ENCODE results near the gene MECR.

The MECR gene

DNA sequence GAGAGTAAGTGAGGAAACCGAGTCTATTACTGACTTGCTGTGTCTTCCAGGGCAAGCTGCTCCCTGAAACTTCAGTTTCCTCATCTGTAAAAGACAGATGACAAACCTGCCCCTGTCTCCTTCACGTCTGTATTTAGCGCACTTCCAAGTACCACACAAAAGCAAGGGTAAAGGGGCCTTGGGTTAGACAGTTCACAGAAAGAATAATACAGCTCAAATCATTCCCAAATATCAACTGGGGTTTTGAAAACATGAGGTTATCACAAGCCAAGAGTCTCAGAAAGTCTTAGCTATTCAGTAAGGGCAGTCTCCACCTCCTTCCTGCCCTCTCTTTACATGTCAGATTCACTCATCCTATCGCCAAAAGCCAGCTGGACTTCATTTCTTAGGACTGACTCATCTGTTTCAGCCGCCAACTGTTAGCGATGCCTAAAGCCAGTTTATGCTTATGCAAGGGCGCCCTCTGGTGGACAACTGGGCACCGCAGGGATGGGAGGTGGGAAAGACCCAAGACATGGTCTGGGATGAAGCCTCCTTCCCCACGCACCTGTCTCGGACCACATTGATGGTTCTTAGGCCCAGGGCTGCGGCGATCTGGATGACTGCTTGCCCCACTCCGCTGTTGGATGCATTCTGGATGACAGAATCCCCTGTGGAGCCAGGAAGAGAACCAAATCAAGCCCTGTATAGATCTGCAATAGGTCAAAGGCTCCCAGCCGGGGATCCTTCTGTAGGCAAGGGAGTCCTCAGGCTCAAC, 28.0 kb downstream of the MECR start:
- H3K36me3 ChIP-seq (ENCODE audit: control insufficient read depth, insufficient read depth, low read length), result peaks cover 22% of the 10 kb centered on the region
- no peaks in the 10 kb centered on the region for H3K9me3 ChIP-seq (ENCODE audit: control insufficient read depth, low read length)
- H3K4me1 ChIP-seq (ENCODE audit: control insufficient read depth, insufficient read depth, low read length), result no peaks in the 10 kb centered on the region
- no peak overlapping the region for H3K27ac ChIP-seq (ENCODE audit: insufficient read depth, low read depth, low read length, poor library complexity, severe bottlenecking)
- no peak overlapping the region for H3K4me3 ChIP-seq (ENCODE audit: insufficient read depth, low read depth, low read length)
- 42% methylated on average over 14 of the region's 14 CpGs for WGBS, 2 experiments
- H3K27me3 ChIP-seq (ENCODE audit: control insufficient read depth, insufficient read depth, low read length, poor library complexity, severe bottlenecking), result no peaks in the 10 kb centered on the region

DNA sequence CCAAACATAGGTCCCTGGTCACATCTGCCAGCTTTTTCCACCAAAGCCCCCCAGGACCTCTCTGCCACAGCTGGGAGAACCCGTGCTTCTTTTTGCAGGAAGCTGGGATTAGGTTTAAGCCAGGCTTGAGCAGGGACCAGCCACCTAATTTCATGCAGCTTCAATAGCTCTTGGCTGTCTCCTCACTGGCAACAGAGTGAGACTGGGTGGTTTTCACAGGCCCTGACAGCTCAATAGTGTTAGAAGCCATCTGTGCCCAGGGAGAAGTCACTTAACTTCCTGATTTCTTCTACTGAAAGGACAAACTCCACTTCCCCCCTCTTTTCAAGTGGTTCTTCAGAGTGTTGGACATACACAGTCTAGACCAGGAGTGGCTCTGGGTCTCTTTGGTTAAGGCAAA, 28.7 kb downstream of the MECR start:
- no peaks in the 10 kb centered on the region for H3K9me3 ChIP-seq (ENCODE audit: control insufficient read depth, low read length)
- no peak overlapping the region for H3K4me3 ChIP-seq (ENCODE audit: insufficient read depth, low read depth, low read length)
- no peaks in the 10 kb centered on the region for H3K27me3 ChIP-seq (ENCODE audit: control insufficient read depth, insufficient read depth, low read length, poor library complexity, severe bottlenecking)
- H3K27ac ChIP-seq (ENCODE audit: insufficient read depth, low read depth, low read length, poor library complexity, severe bottlenecking), result no peak overlapping the region
- WGBS, 2 experiments, result 93 to 97% methylated on average over 1 of the region's 1 CpG
- peaks cover 22% of the 10 kb centered on the region for H3K36me3 ChIP-seq (ENCODE audit: control insufficient read depth, insufficient read depth, low read length)
- H3K4me1 ChIP-seq (ENCODE audit: control insufficient read depth, insufficient read depth, low read length), result no peaks in the 10 kb centered on the region

DNA sequence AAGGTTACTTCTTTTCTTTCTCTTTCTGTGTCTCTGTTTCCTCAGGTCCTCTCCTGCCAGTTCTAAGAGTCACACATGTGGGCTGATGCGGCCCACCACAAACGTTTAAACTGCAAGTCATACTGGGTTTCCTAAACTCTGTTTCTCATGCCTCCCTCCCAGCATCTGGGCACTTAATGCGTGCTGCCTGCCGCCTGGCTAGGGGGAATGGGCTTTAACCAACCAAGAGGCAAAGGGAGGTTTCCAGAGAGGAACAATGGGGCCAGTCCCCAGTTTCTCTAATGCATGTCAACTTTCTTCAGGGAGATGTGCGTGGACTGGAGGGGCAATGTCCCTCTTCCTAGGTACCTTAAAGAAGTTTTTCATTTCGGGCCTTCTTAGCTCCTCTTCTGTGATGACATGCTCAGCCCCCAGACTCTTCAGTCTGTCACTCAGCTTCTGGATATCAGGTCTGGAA, 29.1 kb downstream of the MECR start:
- Histone ChIP-seq H3K4me3 (ENCODE audit: insufficient read depth, low read depth, low read length) (no peak overlapping the region), H3K27ac (ENCODE audit: insufficient read depth, low read depth, low read length, poor library complexity, severe bottlenecking) (no peak overlapping the region), H3K36me3 (ENCODE audit: control insufficient read depth, insufficient read depth, low read length) (peaks cover 22% of the 10 kb centered on the region), H3K4me1 (ENCODE audit: control insufficient read depth, insufficient read depth, low read length) (no peaks in the 10 kb centered on the region), H3K9me3 (ENCODE audit: control insufficient read depth, low read length) (no peaks in the 10 kb centered on the region), H3K27me3 (ENCODE audit: control insufficient read depth, insufficient read depth, low read length, poor library complexity, severe bottlenecking) (no peaks in the 10 kb centered on the region)
- WGBS, 2 experiments, result 95% methylated on average over 6 of the region's 6 CpGs

DNA sequence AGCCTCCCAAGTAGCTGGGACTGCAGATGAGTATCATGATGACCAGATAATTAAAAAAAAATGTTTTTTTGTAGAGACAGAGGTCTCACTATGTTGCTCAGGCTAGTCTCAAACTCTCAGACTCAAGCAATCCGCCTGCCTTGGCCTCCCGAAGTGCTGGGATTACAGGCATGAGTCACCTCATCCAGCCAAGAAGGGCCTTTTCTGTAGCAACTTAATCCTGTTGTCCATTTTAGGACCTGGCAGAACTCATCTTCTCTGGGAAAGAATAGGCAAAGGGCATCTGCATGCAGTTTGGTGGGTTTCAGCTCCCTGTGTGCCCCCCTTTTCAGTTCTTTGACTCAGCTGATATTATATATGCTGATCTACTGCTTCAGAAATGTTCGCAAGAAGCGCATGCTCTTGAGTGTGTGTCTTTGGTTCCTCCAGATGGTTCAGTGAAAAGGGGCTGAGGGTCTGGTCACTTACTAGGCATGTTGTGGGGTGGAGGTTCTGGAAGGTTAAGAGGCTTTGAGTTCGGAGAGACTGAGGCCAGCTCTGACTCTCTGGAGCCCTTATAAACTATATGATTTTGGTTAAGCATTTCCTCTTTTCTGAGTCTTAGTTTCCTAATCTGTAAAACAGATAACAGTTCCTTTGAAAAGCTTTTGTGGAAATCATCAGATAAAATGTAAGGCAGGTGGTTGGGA, 29.7 kb downstream of the MECR start:
- Histone ChIP-seq H3K4me1 (ENCODE audit: control insufficient read depth, insufficient read depth, low read length) (no peaks in the 10 kb centered on the region), H3K9me3 (ENCODE audit: control insufficient read depth, low read length) (no peaks in the 10 kb centered on the region), H3K27ac (ENCODE audit: insufficient read depth, low read depth, low read length, poor library complexity, severe bottlenecking) (no peak overlapping the region), H3K27me3 (ENCODE audit: control insufficient read depth, insufficient read depth, low read length, poor library complexity, severe bottlenecking) (no peaks in the 10 kb centered on the region), H3K36me3 (ENCODE audit: control insufficient read depth, insufficient read depth, low read length) (peaks cover 20% of the 10 kb centered on the region), H3K4me3 (ENCODE audit: insufficient read depth, low read depth, low read length) (no peak overlapping the region)
- WGBS, 2 experiments, result 95 to 97% methylated on average over 4 to 5 of the region's 5 CpGs

DNA sequence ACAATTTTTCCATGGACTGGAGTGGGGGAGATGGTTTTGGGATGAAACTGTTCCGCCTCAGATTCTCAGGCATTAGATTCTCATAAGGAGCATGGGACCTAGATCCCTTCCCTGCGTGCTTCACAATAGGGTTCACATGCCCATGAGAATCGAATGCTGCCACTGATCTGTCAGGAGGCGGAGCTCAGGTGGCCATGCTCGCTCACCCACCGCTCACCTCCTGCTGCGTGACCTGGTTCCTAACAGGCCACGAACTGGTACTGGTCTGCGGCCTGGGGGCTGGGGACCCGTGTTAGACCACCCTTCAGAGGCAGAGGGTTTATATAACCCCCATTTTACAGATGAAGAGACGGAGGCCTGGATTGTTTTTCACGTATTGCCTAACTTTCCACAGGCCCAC, 32.7 kb downstream of the MECR start:
- H3K9me3 ChIP-seq (ENCODE audit: control insufficient read depth, low read length), result no peaks in the 10 kb centered on the region
- peaks cover 17% of the 10 kb centered on the region for H3K36me3 ChIP-seq (ENCODE audit: control insufficient read depth, insufficient read depth, low read length)
- no peaks in the 10 kb centered on the region for H3K27me3 ChIP-seq (ENCODE audit: control insufficient read depth, insufficient read depth, low read length, poor library complexity, severe bottlenecking)
- H3K4me3 ChIP-seq (ENCODE audit: insufficient read depth, low read depth, low read length), result no peak overlapping the region
- no peaks in the 10 kb centered on the region for H3K4me1 ChIP-seq (ENCODE audit: control insufficient read depth, insufficient read depth, low read length)
- WGBS, 2 experiments, result 84 to 88% methylated on average over 12 of the region's 12 CpGs
- no peak overlapping the region for H3K27ac ChIP-seq (ENCODE audit: insufficient read depth, low read depth, low read length, poor library complexity, severe bottlenecking)

DNA sequence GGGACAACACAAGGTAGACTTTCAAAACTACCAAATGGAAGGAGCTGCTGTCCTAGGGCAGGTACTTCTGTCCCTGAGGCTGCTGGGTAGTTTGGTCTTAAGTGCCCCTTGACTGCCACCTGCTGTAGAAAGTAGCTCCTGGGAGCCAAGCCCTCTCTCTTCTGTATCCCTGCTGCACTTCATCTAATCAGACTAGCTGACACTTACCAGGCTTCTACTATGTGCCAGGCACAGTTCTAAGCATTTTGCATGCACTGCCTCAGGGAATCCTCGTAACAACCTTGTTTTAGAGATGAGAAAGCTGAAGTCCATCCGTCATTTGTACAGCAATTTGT, 33.2 kb downstream of the MECR start:
- WGBS, 2 experiments, result 94 to 95% methylated on average over 2 of the region's 2 CpGs
- Histone ChIP-seq H3K27me3 (ENCODE audit: control insufficient read depth, insufficient read depth, low read length, poor library complexity, severe bottlenecking) (no peaks in the 10 kb centered on the region), H3K4me1 (ENCODE audit: control insufficient read depth, insufficient read depth, low read length) (no peaks in the 10 kb centered on the region), H3K27ac (ENCODE audit: insufficient read depth, low read depth, low read length, poor library complexity, severe bottlenecking) (no peak overlapping the region), H3K4me3 (ENCODE audit: insufficient read depth, low read depth, low read length) (no peak overlapping the region), H3K36me3 (ENCODE audit: control insufficient read depth, insufficient read depth, low read length) (peaks cover 17% of the 10 kb centered on the region), H3K9me3 (ENCODE audit: control insufficient read depth, low read length) (no peaks in the 10 kb centered on the region)

DNA sequence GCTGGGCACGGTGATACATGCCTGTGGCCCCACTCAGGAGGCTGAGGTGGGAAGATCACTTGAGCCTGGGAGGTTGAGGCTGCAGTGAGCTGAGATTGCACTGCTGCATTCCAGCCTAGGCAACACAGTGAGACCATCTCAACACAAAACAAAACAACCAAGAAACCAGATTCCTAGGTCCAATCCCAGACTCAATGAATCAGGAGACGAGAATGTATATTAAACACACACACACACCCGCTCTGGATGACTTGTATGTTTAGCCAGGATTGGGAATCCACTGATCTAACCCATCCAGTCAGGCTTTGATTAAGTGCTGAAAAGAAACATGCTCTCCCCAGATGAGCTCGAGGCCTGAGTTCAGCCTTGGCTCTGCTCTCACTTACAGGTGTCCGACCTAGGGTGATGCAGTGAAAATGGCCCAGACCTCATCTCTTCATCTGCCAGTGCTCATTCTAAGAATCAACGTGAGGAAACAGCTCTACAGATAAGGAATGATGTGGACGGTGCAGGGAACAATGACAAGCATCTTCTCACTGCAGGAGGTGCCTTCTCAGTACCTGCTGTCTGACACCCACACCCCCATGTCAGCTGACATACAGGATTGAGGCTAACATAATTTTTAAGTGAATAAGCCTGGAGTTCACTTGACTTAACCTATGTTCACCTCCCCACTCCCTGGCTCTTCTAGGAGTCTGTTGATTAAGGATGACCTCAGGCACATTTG, 33.7 kb downstream of the MECR start:
- WGBS, 2 experiments, result 87 to 89% methylated on average over 7 of the region's 7 CpGs
- no peak overlapping the region for H3K4me3 ChIP-seq (ENCODE audit: insufficient read depth, low read depth, low read length)
- no peak overlapping the region for H3K27ac ChIP-seq (ENCODE audit: insufficient read depth, low read depth, low read length, poor library complexity, severe bottlenecking)
- H3K27me3 ChIP-seq (ENCODE audit: control insufficient read depth, insufficient read depth, low read length, poor library complexity, severe bottlenecking), result no peaks in the 10 kb centered on the region
- H3K9me3 ChIP-seq (ENCODE audit: control insufficient read depth, low read length), result no peaks in the 10 kb centered on the region
- no peaks in the 10 kb centered on the region for H3K4me1 ChIP-seq (ENCODE audit: control insufficient read depth, insufficient read depth, low read length)
- peaks cover 17% of the 10 kb centered on the region for H3K36me3 ChIP-seq (ENCODE audit: control insufficient read depth, insufficient read depth, low read length)

DNA sequence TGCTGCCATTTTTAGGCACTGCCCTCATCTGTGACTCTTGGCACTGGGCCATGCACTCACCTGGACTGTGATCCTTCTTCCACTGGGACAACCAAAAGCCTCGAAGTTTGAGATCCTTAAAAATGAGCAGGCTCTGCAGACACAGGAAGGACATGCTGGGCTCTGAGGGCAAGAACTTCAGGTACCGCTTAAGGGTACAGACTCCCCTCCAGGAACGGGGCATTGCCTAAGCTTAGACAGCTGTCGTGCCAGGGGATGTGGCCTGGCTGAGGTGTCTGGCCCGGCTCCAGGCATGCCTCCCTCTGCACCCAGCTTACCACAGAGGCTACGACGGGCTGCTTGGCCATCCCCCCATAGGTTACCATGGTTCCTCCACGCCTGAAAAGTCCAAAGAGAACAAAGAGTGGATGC, 34.8 kb downstream of the MECR start:
- Histone ChIP-seq H3K36me3 (ENCODE audit: control insufficient read depth, insufficient read depth, low read length) (peaks cover 8% of the 10 kb centered on the region), H3K9me3 (ENCODE audit: control insufficient read depth, low read length) (no peaks in the 10 kb centered on the region), H3K27ac (ENCODE audit: insufficient read depth, low read depth, low read length, poor library complexity, severe bottlenecking) (no peak overlapping the region), H3K27me3 (ENCODE audit: control insufficient read depth, insufficient read depth, low read length, poor library complexity, severe bottlenecking) (no peaks in the 10 kb centered on the region), H3K4me3 (ENCODE audit: insufficient read depth, low read depth, low read length) (no peak overlapping the region), H3K4me1 (ENCODE audit: control insufficient read depth, insufficient read depth, low read length) (no peaks in the 10 kb centered on the region)
- 95 to 96% methylated on average over 8 of the region's 8 CpGs for WGBS, 2 experiments

DNA sequence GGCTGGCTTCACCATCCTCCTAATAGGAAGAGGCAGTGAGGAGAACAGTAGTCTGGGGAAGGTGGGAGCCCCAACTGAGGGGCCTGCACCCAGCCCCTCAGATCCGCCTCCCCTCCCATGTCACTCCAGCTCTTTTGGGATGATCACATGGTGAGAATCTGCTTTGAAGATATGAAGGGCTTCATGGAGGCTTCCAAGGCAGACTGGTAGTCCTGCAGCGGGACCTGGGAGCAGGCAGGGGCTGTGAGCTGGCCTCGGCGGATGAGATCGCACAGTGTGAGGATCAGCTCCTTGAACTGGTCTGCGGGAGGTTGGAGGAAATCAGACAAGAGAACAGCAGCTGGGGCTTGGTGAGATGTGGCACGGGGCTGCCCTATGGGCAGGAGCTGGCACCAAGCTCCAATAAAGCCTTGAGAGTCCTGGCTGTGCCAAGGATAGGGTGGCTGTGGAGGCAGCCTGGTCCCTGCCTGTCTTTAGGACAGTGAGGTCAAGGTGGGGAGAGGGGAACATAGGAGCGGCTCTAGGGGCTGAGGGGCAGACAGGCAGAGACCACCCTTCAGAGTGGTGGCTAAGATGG, 36.8 kb downstream of the MECR start:
- Histone ChIP-seq H3K27me3 (ENCODE audit: control insufficient read depth, insufficient read depth, low read length, poor library complexity, severe bottlenecking) (no peaks in the 10 kb centered on the region), H3K9me3 (ENCODE audit: control insufficient read depth, low read length) (no peaks in the 10 kb centered on the region), H3K4me3 (ENCODE audit: insufficient read depth, low read depth, low read length) (no peak overlapping the region), H3K4me1 (ENCODE audit: control insufficient read depth, insufficient read depth, low read length) (no peaks in the 10 kb centered on the region), H3K27ac (ENCODE audit: insufficient read depth, low read depth, low read length, poor library complexity, severe bottlenecking) (no peak overlapping the region), H3K36me3 (ENCODE audit: control insufficient read depth, insufficient read depth, low read length) (no peaks in the 10 kb centered on the region)
- 95% methylated on average over 8 of the region's 8 CpGs for WGBS, 2 experiments

DNA sequence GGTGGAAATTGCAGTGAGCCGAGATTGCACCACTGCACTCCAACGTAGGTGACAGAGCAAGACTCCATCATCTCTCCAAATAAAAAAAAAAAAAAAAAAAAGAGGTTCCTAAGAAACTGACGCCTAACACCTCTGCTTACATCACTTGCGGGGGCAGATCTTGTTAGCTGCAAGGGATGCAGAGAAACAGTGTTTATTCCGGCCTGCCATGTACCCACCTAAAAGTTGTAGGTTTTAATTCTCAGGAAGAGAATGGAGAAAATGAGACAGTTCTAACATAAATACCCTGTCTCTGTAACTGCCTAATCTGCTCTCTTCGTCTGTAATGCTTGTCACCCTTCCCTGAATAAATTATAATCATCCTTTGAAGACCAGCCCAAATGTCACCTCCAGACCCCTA, 40.0 kb downstream of the MECR start:
- Histone ChIP-seq H3K4me3 (ENCODE audit: insufficient read depth, low read depth, low read length) (no peak overlapping the region), H3K9me3 (ENCODE audit: control insufficient read depth, low read length) (no peaks in the 10 kb centered on the region), H3K27ac (ENCODE audit: insufficient read depth, low read depth, low read length, poor library complexity, severe bottlenecking) (no peak overlapping the region), H3K27me3 (ENCODE audit: control insufficient read depth, insufficient read depth, low read length, poor library complexity, severe bottlenecking) (no peaks in the 10 kb centered on the region), H3K36me3 (ENCODE audit: control insufficient read depth, insufficient read depth, low read length) (no peaks in the 10 kb centered on the region), H3K4me1 (ENCODE audit: control insufficient read depth, insufficient read depth, low read length) (no peaks in the 10 kb centered on the region)
- WGBS, 2 experiments, result 93 to 94% methylated on average over 6 of the region's 6 CpGs
